Sigmoid colon (tissue), 7 donors: Measurements from ENCODE around the gene SAP30BP. TPM values are rescaled to one million over a fixed set of nuclear protein-coding genes. Genes with fewer than 3 reads are reported as not detected.

ENCODE experiments used
- DNase-seq: peaks from one replicate; pipeline ENCODE4 v3.0.0-alpha.2; 2019
- H3K27ac ChIP-seq, 4 donors: fragments of 200-600 bp; sonication (generic); one replicate each; pipeline ENCODE4 v1.5.1; 2016 to 2019; ENCODE audit warnings: mild to moderate bottlenecking in 1 of 4
- H3K27me3 ChIP-seq, 3 donors: fragments of 200-600 bp; sonication (generic); one replicate each; pipeline ENCODE4 v1.5.1; 2019; ENCODE audit warnings: mild to moderate bottlenecking in 1 of 3
- H3K36me3 ChIP-seq, 4 donors: fragments of 200-600 bp; sonication (generic); one replicate each; pipeline ENCODE4 v1.5.1; 2016 to 2019
- H3K4me1 ChIP-seq, 4 donors: fragments of 200-600 bp; sonication (generic); one replicate each; pipeline ENCODE4 v1.5.1; 2017 to 2019
- H3K4me3 ChIP-seq, 4 donors: fragments of 200-600 bp; sonication (generic); one replicate each; pipeline ENCODE4 v1.5.1; 2017 to 2019; ENCODE audit warnings: mild to moderate bottlenecking in 2 of 4, moderate library complexity in 1 of 4
- H3K9me3 ChIP-seq, 4 donors: fragments of 200-600 bp in 3 of 4; sonication (generic) in 3 of 4; one replicate each; pipeline versions ENCODE4 v1.5.1 to v1.6.1; 2013 to 2019
- EP300 ChIP-seq, 4 donors: sonication (generic); formaldehyde crosslinking; IDR thresholded peaks; one replicate each; pipeline ENCODE4 v1.6.1; 2017; ENCODE audit warnings: antibody characterized with exemption in 4 of 4
- POLR2A ChIP-seq, 2 donors: fragments of 450-650 bp; IDR thresholded peaks; one replicate each; pipeline ENCODE4 v1.6.1; 2016; ENCODE audit warnings: antibody characterized with exemption in 2 of 2, mild to moderate bottlenecking in 2 of 2, moderate library complexity in 2 of 2
- POLR2AphosphoS5 ChIP-seq, 4 donors: sonication (generic); formaldehyde crosslinking; IDR thresholded peaks; one replicate each; pipeline ENCODE4 v1.6.1; 2017; ENCODE audit warnings: antibody characterized with exemption in 4 of 4
- WGBS, 2 donors: extraction: QIAGEN DNeasy Blood & Tissue Kit; methylation state at CpG; one replicate each; pipeline ENCODE4 v1.1.7; 2013; 5-methylcytosine and 5-hydroxymethylcytosine counted together
- intact Hi-C: fragments of 100-400 bp; cut with DNase I; formaldehyde crosslinking; loops from one replicate; pipeline ENCODE4 v1.15.1; 2023
- polyA plus RNA-seq, 3 donors: library from polyadenylated mRNA; stranded (reverse); fragments of 200-250 nt; gene quantifications; one replicate each; pipeline ENCODE4 v1.2.3, GENCODE V29; 2013
- total RNA-seq, 4 donors: library from RNA; depleted of rRNA; stranded (reverse); fragments of >200 nt; gene quantifications; one replicate each; pipeline ENCODE4 v1.1.0, GENCODE V29; 2016
- TF ChIP-seq, protein P1 (sequence below), 4 experiments: fragments of 450-650 bp in 3 of 4; fragments of 200-600 bp in 1 of 4; IDR thresholded peaks; one replicate each; pipeline ENCODE4 v1.5.1; 2016 to 2019; ENCODE audit warnings: antibody characterized with exemption in 4 of 4, mild to moderate bottlenecking in 3 of 4, moderate library complexity in 2 of 4
- donor health status: healthy with polysubstance abuse.
- donor health status: Bipolar disorder and iron deficiency.
- donor health status: healthy.

The SAP30BP gene
- total and polyA plus RNA-seq, 7 donors, result 53.2 to 96.9 (median 60.4) TPM

DNA sequence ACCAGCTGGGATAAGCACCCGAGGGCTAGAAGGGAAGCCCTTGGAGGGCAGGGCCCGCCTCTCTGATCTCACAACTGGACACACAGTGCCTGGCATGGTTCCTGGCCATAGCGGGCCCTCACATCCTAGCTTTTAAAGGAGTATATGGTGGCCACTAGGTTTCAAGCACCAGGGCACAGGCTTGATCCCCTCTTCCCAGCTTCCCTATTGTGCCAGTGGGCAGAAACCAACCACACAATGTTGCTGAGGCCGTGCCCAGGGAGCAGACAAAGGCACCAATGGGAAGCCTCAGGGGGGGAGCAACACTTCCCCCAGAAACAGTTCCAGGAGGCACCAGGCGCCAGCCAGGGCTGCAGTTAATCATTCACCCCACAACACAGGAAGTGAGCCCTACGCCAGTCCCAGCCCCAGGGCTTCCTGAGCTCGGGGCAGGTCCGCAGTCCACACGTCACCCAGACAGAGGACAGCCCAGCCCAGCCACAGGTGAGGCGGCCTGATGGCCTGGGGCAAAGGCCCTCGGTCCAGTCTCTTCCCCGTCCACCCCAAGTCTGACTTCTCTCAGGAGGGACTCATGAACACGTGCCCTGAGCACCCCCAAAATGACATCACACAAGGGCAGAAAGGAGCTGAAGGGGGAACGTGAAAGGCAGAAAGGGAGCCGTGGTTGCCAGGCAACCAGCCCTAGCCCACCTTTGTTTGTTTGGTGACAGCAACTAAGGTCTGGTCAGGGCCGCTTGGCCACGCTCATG lies 21.1 kb upstream of the SAP30BP start:
- intact Hi-C loops, result no loop called here
- TF ChIP-seq, protein P1, sequence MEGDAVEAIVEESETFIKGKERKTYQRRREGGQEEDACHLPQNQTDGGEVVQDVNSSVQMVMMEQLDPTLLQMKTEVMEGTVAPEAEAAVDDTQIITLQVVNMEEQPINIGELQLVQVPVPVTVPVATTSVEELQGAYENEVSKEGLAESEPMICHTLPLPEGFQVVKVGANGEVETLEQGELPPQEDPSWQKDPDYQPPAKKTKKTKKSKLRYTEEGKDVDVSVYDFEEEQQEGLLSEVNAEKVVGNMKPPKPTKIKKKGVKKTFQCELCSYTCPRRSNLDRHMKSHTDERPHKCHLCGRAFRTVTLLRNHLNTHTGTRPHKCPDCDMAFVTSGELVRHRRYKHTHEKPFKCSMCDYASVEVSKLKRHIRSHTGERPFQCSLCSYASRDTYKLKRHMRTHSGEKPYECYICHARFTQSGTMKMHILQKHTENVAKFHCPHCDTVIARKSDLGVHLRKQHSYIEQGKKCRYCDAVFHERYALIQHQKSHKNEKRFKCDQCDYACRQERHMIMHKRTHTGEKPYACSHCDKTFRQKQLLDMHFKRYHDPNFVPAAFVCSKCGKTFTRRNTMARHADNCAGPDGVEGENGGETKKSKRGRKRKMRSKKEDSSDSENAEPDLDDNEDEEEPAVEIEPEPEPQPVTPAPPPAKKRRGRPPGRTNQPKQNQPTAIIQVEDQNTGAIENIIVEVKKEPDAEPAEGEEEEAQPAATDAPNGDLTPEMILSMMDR (IDR thresholded peaks at IDR 0.05), result no peak
- TF ChIP-seq POLR2A (IDR thresholded peaks at IDR 0.05), result peak in 1 of 2 donors; percentile 47
- 12 to 44% methylated on average over 17 of the region's 17 CpGs for WGBS, 2 donors
- Histone ChIP-seq H3K4me3 (no peak overlapping the region), H3K36me3 (peaks cover 0 to 41% (median 2%) of the 10 kb centered on the region in 4 donors), H3K27ac (peak overlapping the region in 2 of 4 donors; percentile 27 to 39), H3K27me3 (no peaks in the 10 kb centered on the region), H3K9me3 (no peaks in the 10 kb centered on the region), H3K4me1 (no peaks in the 10 kb centered on the region)
- DNase-seq, result peak; percentile 64

DNA sequence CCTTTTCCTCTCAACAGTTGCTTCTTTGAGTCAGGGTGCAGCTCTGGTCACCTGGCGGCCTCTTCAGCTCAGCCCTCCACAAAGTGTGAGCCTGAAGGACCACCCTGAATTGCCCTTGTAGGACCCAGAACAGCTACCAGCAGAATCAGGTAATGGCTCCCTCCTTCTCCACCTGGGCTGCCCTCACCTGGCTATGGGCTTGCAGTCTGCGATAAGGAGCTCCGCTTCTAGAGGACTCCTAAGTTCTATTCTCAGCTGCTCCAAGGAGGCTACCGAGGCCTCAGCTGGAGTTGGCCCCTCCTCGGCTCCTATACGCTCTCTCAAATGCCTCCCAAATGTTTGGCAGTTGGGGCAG lies 20.5 kb upstream of the SAP30BP start:
- intact Hi-C loops, result no loop called here
- peak overlapping the region in 1 of 4 donors; percentile 39 for H3K27ac ChIP-seq
- peaks cover 0 to 42% (median 2%) of the 10 kb centered on the region in 4 donors for H3K36me3 ChIP-seq
- 73 to 91% methylated on average over 6 of the region's 6 CpGs for WGBS, 2 donors
- no peaks in the 10 kb centered on the region for H3K9me3 ChIP-seq
- H3K4me1 ChIP-seq, result no peaks in the 10 kb centered on the region
- TF ChIP-seq POLR2A (IDR thresholded peaks at IDR 0.05), result no peak
- TF ChIP-seq, protein P1 (IDR thresholded peaks at IDR 0.05), result no peak
- no peak for TF ChIP-seq POLR2AphosphoS5 (IDR thresholded peaks at IDR 0.05)
- TF ChIP-seq EP300 (IDR thresholded peaks at IDR 0.05), result no peak
- no peak overlapping the region for H3K4me3 ChIP-seq
- no peak for DNase-seq
- no peaks in the 10 kb centered on the region for H3K27me3 ChIP-seq

DNA sequence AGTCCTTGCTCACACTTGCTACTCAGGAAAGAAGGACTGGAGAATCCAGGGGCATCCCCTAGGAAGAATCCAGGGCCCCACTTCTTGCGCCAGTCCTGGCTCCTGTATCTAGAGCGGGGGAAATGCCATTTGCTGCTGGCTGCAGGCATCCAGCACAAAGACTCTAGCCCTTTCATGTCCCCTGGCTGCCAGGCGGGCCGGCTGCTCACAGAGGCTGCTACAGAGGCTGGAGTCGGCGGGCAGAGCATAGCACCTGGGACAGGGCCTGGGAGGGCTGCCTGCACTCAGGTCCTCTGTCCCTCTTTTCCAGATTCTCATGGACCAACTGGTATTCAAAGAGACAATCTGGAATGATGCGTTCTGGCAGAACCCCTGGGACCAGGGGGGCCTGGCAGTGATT lies 20.1 kb upstream of the SAP30BP start:
- Histone ChIP-seq H3K4me1 (no peaks in the 10 kb centered on the region), H3K27ac (no peak overlapping the region), H3K4me3 (no peak overlapping the region), H3K36me3 (peaks cover 0 to 42% (median 2%) of the 10 kb centered on the region in 4 donors), H3K27me3 (no peaks in the 10 kb centered on the region), H3K9me3 (no peaks in the 10 kb centered on the region)
- intact Hi-C loops, result no loop called here
- TF ChIP-seq POLR2AphosphoS5 (IDR thresholded peaks at IDR 0.05) (no peak), EP300 (IDR thresholded peaks at IDR 0.05) (no peak), POLR2A (IDR thresholded peaks at IDR 0.05) (no peak)
- TF ChIP-seq, protein P1 (IDR thresholded peaks at IDR 0.05), result no peak
- WGBS, 2 donors, result 92 to 95% methylated on average over 7 of the region's 7 CpGs
- peak; percentile 28 for DNase-seq

DNA sequence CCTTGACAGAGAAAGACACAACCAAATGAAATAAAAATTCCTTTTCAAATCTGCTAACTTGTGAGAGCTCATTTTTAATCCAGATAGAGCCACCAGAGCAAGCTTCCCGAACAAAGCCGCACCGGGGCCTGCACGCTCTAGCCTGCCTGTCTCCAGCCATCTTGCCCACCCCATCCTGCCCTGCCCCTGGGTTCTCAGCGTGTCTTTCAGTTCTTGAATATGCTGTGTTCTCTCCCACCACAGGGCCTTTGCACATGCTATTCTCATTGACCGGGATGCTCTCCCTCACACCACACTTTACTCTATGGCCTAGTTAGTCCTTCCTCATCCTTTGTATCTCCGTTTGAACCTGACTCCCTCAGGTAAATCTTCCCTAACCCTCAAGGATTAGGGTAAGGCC lies 19.2 kb upstream of the SAP30BP start:
- Histone ChIP-seq H3K27me3 (no peaks in the 10 kb centered on the region), H3K27ac (no peak overlapping the region), H3K9me3 (no peaks in the 10 kb centered on the region), H3K4me3 (no peak overlapping the region), H3K36me3 (peaks cover 0 to 42% (median 2%) of the 10 kb centered on the region in 4 donors), H3K4me1 (no peaks in the 10 kb centered on the region)
- TF ChIP-seq POLR2AphosphoS5 (IDR thresholded peaks at IDR 0.05), result no peak
- TF ChIP-seq, protein P1 (IDR thresholded peaks at IDR 0.05), result no peak
- no peak for TF ChIP-seq EP300 (IDR thresholded peaks at IDR 0.05)
- TF ChIP-seq POLR2A (IDR thresholded peaks at IDR 0.05), result no peak
- no peak for DNase-seq
- intact Hi-C loops, result no loop called here
- WGBS, 2 donors, result 96 to 97% methylated on average over 7 of the region's 7 CpGs
